Adipocyte (in vitro differentiated cells): ENCODE results near the gene MRPL55.

Experiments used
- DNase-seq: peaks from one replicate; pipeline ENCODE4 v3.0.0-alpha.2; 2015; ENCODE audit warnings: low read depth
- H3K27me3 ChIP-seq: replicated peaks from 2 replicates; pipeline ENCODE4 v1.7.0; 2013; ENCODE audit warnings: mild to moderate bottlenecking, low read length, moderate library complexity; ENCODE audit not compliant: control insufficient read depth, insufficient read depth
- H3K36me3 ChIP-seq: 2 replicates; pipeline ENCODE4 v1.7.0; 2013; ENCODE audit warnings: low read length, mild to moderate bottlenecking, moderate library complexity; ENCODE audit not compliant: control insufficient read depth, insufficient read depth, severe bottlenecking
- H3K4me1 ChIP-seq: 2 replicates; pipeline ENCODE4 v1.7.0; 2013; ENCODE audit warnings: mild to moderate bottlenecking, low read length, moderate library complexity; ENCODE audit not compliant: control insufficient read depth, insufficient read depth
- H3K4me3 ChIP-seq: 2 replicates; pipeline ENCODE4 v1.7.0; 2013; ENCODE audit warnings: mild to moderate bottlenecking, low read length, moderate library complexity
- H3K9ac ChIP-seq: 2 replicates; pipeline ENCODE4 v1.7.0; 2013; ENCODE audit warnings: mild to moderate bottlenecking, low read length, moderate library complexity
- H3K9me3 ChIP-seq: 2 replicates; pipeline ENCODE4 v1.7.0; 2013; ENCODE audit warnings: mild to moderate bottlenecking, low read length, moderate library complexity; ENCODE audit not compliant: control insufficient read depth

The MRPL55 gene

GRCh38 chr1:228105996-228106799 lies 2.9 kb downstream of the MRPL55 start:
- H3K4me3 ChIP-seq: no peak overlapping the region
- H3K9me3 ChIP-seq: no peaks in the 10 kb centered on the region
- no peak for DNase-seq
- no peaks in the 10 kb centered on the region for H3K27me3 ChIP-seq
- H3K36me3 ChIP-seq: peaks cover 10% of the 10 kb centered on the region
- H3K9ac ChIP-seq: no peak overlapping the region
- peaks cover 26% of the 10 kb centered on the region for H3K4me1 ChIP-seq

GRCh38 chr1:228105270-228105995 lies 3.7 kb downstream of the MRPL55 start:
- no peaks in the 10 kb centered on the region for H3K9me3 ChIP-seq
- H3K36me3 ChIP-seq: peaks cover 12% of the 10 kb centered on the region
- DNase-seq: no peak
- H3K4me3 ChIP-seq: no peak overlapping the region
- no peak overlapping the region for H3K9ac ChIP-seq
- H3K4me1 ChIP-seq: peaks cover 26% of the 10 kb centered on the region
- no peaks in the 10 kb centered on the region for H3K27me3 ChIP-seq

- H3K4me3 ChIP-seq: no peak overlapping the region
- peaks cover 18% of the 10 kb centered on the region for H3K36me3 ChIP-seq
- peaks cover 20% of the 10 kb centered on the region for H3K4me1 ChIP-seq
- H3K9me3 ChIP-seq: no peaks in the 10 kb centered on the region
- no peak for DNase-seq
- no peaks in the 10 kb centered on the region for H3K27me3 ChIP-seq
- H3K9ac ChIP-seq: no peak overlapping the region
Measured at GRCh38 chr1:228104526-228105269, 4.4 kb downstream of the MRPL55 start.

GRCh38 chr1:228102791-228103620 lies 6.1 kb downstream of the MRPL55 start, which contains the start of gene C1orf35:
C1orf35 (minus strand) TSS chr1:228103325; CDS start chr1:228103227, 98 bp downstream.
- peak within 1 kb of the TSS; percentile 91 for H3K9ac ChIP-seq
- peak; percentile 98 for DNase-seq

GRCh38 chr1:228101994-228102790 lies 6.9 kb downstream of the MRPL55 start:
- Histone ChIP-seq H3K36me3 (peaks cover 43% of the 10 kb centered on the region), H3K9me3 (no peaks in the 10 kb centered on the region), H3K9ac (peak overlapping the region; percentile 76), H3K4me3 (peak overlapping the region; percentile 91), H3K4me1 (peaks cover 8% of the 10 kb centered on the region), H3K27me3 (no peaks in the 10 kb centered on the region)
- peak; percentile 54 for DNase-seq

More at GRCh38 chr1:228102791-228103620, 6.1 kb downstream of the MRPL55 start, which contains the start of gene C1orf35:
- Histone ChIP-seq H3K9me3 (no peaks in the 10 kb centered on the region), H3K4me1 (peaks cover 12% of the 10 kb centered on the region), H3K36me3 (peaks cover 35% of the 10 kb centered on the region), H3K4me3 (peak within 1 kb of the TSS; percentile 91), H3K27me3 (no peaks in the 10 kb centered on the region)

GRCh38 chr1:228101614-228101993 lies 7.5 kb downstream of the MRPL55 start:
- H3K4me1 ChIP-seq: peaks cover 8% of the 10 kb centered on the region
- no peaks in the 10 kb centered on the region for H3K27me3 ChIP-seq
- peak overlapping the region; percentile 76 for H3K9ac ChIP-seq
- peaks cover 45% of the 10 kb centered on the region for H3K36me3 ChIP-seq
- no peaks in the 10 kb centered on the region for H3K9me3 ChIP-seq
- DNase-seq: no peak
- H3K4me3 ChIP-seq: peak overlapping the region; percentile 91

GRCh38 chr1:228100822-228101613 lies 8.1 kb downstream of the MRPL55 start:
- DNase-seq: no peak
- Histone ChIP-seq H3K9me3 (no peaks in the 10 kb centered on the region), H3K4me3 (peak overlapping the region; percentile 91), H3K4me1 (peaks cover 8% of the 10 kb centered on the region), H3K9ac (peak overlapping the region; percentile 76), H3K27me3 (no peaks in the 10 kb centered on the region), H3K36me3 (peaks cover 40% of the 10 kb centered on the region)

GRCh38 chr1:228099331-228099732 lies 9.8 kb downstream of the MRPL55 start:
- Histone ChIP-seq H3K9ac (no peak overlapping the region), H3K36me3 (peaks cover 35% of the 10 kb centered on the region), H3K9me3 (no peaks in the 10 kb centered on the region), H3K4me1 (peaks cover 8% of the 10 kb centered on the region), H3K4me3 (no peak overlapping the region), H3K27me3 (no peaks in the 10 kb centered on the region)
- DNase-seq: no peak

- Histone ChIP-seq H3K4me3 (no peak overlapping the region), H3K27me3 (no peaks in the 10 kb centered on the region), H3K36me3 (peaks cover 35% of the 10 kb centered on the region), H3K4me1 (peaks cover under 1% of the 10 kb centered on the region), H3K9me3 (no peaks in the 10 kb centered on the region), H3K9ac (no peak overlapping the region)
- no peak for DNase-seq
Measured at GRCh38 chr1:228098323-228098931, 10.7 kb downstream of the MRPL55 start.
